ENCODE results near the gene COL9A1. TPM values are rescaled to one million over a fixed set of nuclear protein-coding genes. Genes with fewer than 3 reads are reported as not detected.

COL9A1 gene
- polyA plus RNA-seq, 1 donor = 6.1 TPM

DNA sequence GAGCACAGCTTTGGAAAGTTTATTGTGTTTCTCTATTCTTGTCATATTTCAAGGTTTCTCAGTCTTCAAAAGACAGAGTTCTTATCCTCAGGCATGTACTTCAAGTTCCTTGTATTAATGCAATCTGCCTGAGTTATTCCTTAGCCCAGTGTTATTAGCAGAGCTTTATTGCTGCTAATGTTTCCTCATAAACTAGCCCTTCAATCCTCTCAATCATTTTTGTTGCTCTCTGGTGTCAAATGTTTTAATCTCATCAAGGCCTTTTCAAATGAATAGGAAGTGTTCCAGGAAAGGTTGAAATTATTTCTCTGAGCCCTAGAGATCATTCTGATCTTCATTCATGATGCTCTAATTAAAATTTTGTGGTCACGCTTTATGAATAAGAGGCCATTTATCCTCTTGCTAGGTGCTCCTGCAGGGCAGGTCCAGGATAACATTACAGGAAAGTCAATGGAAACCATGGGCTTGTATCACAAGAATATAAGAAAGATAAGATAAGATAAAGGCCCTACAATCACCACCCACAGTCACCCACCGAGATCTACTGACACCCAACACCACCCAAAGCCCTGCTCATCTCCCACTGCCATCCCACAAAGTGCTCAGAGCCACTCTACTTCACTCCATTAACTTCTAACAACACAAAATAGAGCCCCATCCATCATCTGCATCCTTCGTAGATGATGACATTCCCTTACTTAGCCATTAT is 125.9 kb downstream of the COL9A1 start:
- DNase-seq (ENCODE audit: low read depth) = no peak

DNA sequence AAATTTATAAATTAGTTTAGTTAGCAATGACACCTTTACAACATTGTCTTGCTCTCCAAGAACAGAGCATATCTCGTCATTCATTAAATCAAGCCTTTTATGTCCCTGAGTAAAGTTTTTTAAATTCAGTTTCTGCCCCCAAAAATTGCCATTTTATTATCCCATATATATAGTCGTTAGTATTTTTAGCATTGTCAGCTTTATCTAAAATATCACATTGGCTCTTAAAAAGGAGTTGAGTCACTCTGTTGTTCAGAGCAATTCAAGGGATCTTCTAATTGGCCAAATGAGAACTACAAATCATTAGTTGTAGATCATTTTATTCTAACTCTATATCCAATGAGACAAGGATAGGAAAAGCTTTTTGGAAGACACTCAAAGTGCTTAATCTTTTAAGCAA is 127.1 kb downstream of the COL9A1 start:
- no peak for DNase-seq (ENCODE audit: low read depth)

DNA sequence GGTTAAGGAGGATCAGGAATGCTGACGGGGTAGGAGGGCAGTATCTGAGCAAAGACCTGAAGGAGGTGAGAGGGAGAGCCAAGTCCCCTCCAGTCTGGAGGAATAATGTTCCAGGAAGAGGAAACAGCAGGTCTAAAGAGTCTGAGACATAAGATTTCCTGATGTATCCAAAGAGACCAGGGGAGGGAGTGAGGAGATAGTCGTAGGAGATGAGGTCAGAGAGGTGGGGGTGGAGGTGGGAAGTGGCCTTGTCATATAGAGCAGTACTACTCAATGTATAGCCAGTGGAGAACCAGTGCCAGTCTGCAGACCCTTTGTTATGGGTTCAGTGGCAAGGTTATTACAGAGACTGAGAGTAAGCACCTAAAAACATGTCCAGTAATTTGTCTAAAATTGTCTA is 130.6 kb downstream of the COL9A1 start:
- DNase-seq (ENCODE audit: low read depth) = no peak

DNA sequence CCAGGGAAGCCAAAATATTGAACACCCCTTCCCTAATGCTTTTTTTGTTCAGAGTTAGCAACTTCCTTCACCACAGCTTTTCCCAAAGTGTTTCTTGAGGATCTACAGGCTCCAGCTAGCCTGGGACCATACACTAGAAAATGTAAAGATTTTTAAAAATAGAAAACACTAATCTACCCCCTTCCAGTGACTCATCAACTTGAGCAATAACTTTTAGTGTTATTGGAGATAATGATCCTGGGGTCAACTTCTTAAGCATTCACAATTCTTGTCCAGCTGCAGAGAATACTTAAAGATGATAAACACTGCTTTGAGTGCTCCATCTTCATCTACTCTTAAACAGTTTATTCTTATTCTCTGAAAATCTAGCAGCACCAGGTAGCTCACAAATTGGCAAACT is 131.6 kb downstream of the COL9A1 start:
- no peak for DNase-seq (ENCODE audit: low read depth)

DNA sequence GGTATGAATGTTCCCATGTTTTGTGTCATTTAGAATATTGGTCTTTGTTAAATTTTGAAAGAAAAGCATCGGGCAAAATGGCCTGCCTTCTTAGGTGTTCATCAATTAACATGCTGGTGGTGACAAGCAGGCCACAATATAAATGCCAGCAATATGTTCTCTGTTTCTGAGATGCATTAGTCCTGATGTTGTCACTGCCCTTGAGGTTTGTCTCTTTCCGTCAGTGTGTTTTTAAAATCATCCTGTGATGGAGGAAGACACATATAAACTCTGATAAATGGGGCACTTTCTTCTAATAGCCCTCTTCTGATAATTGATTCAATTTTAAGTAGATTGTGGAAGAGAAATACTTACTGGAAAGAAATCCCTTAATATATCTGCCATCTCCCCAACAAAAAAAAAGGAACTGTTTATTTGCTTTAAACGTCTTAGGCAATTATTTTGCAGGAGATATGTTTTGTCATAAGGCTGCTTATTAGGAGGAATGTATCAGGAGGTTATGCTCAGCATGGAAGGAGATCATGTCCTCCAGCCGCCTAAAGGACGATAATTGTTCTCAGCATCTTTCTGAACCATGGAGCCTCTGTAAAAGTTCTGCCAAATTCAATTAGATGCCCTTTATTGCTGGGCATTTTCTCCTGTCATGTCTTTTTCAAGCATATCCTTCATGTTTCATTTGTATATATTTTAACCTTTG is 134.1 kb downstream of the COL9A1 start:
- no peak for DNase-seq (ENCODE audit: low read depth)

Other genes starting within 250 kb of the COL9A1 start
- 18.3 TPM for gene FAM135A, start 110.4 kb upstream of the COL9A1 start, polyA plus RNA-seq (ENCODE audit: insufficient read length)

Measured in forelimb muscle (tissue), 1 donor.